A549 treated with Mapracorat at 1 μM for 4 hours (cell line): ENCODE measurements around the gene CLDN17. TPM values are rescaled to one million over a fixed set of nuclear protein-coding genes. Genes with fewer than 3 reads are reported as not detected.

Experiments used
- total RNA-seq: library from RNA; stranded (reverse); fragments of 200-300 nt; extraction: Qiagen RNA extraction; gene quantifications from 5 replicates; pipeline ENCODE4 v1.2.3, GENCODE V29; 2022

The CLDN17 gene
- not detected in 5 replicates for total RNA-seq

GRCh38 chr21:30166705-30167104 lies at the start of gene CLDN17:
CLDN17 (minus strand) TSS chr21:30166805; CDS start chr21:30166617, 188 bp downstream.

GRCh38 chr21:30216041-30216723 lies 49.6 kb upstream of the CLDN17 start, which contains the start of gene CLDN8:
CLDN8 (minus strand) TSS chr21:30216097; CDS start chr21:30215925, 172 bp downstream.

Other genes starting within 250 kb of the CLDN17 start
- gene GRIK1, start 226.8 kb downstream of the CLDN17 start, total RNA-seq: not detected in 5 replicates
- not detected in 5 replicates for gene CLDN8, start 49.3 kb upstream of the CLDN17 start, total RNA-seq
- gene KRTAP24-1, start 116.1 kb upstream of the CLDN17 start, total RNA-seq: not detected in 5 replicates
- gene KRTAP25-1, start 122.7 kb upstream of the CLDN17 start, total RNA-seq: not detected in 5 replicates
- not detected in 5 replicates for gene KRTAP26-1, start 153.5 kb upstream of the CLDN17 start, total RNA-seq
- gene KRTAP27-1, start 170.9 kb upstream of the CLDN17 start, total RNA-seq: not detected in 5 replicates
- not detected in 5 replicates for gene KRTAP23-1, start 181.8 kb upstream of the CLDN17 start, total RNA-seq
- not detected in 5 replicates for gene KRTAP13-2, start 205.5 kb upstream of the CLDN17 start, total RNA-seq
- gene KRTAP13-1, start 229.2 kb upstream of the CLDN17 start, total RNA-seq: not detected in 5 replicates